HepG2 (cell line): ENCODE results near the gene NAA15. TPM values are rescaled to one million over a fixed set of nuclear protein-coding genes. Genes with fewer than 3 reads are reported as not detected.

ENCODE experiments used
- ATAC-seq: fragments of 200-7000 bp; cut with Tn5 transposase; 3 replicates; pipeline ENCODE4 v1.9.1; 2020; ENCODE audit warnings: mild to moderate bottlenecking, moderate library complexity
- BruUV-seq: library from RNA; stranded (reverse); fragments of 400-500 nt; replicated peaks from 2 replicates; lab custom pipeline; 2021; lab: Mats Ljungman, UMichigan
- CTCF ChIA-PET: fragments of 300-600 bp; formaldehyde crosslinking; extraction: SDS; loops from one replicate; lab custom pipeline; 2021; ENCODE audit warnings: low total read pairs, inconsistent platforms, low intra/inter-chr PET ratio; lab: Yijun Ruan, JAX
- POLR2A ChIA-PET: fragments of 350-600 bp; sonication (Branson Sonifier 250); formaldehyde crosslinking; loops from one replicate; lab custom pipeline; 2020; ENCODE audit warnings: antibody characterized with exemption, inconsistent platforms; lab: Yijun Ruan, JAX
- DNase-seq: peaks from one replicate; pipeline ENCODE4 v3.0.0-alpha.2; 2015; ENCODE audit warnings: low spot score
- FAIRE-seq: peaks from 3 replicates; lab custom pipeline; 2011; peaks lifted over from hg19 to GRCh38; lab: Jason Lieb, UNC
- H2AFZ ChIP-seq: one replicate; pipeline ENCODE4 v1.6.1; 2011; ENCODE audit warnings: low read length, inconsistent platforms
- H3K27ac ChIP-seq: fragments of 300-600 bp; 3 replicates; pipeline ENCODE4 v1.8.0; 2011; ENCODE audit warnings: mixed run types, mild to moderate bottlenecking, mixed read lengths, low read length, inconsistent platforms; ENCODE audit not compliant: insufficient read depth; ENCODE audit errors: extremely low read length
- H3K27me3 ChIP-seq, 2 experiments: fragments of 200-600 bp in 1 of 2; 2 replicates in 1 of 2; 3 replicates in 1 of 2; pipeline versions ENCODE4 v1.6.0 to v1.8.0; 2011; ENCODE audit warnings: low read length in 2 of 2, mild to moderate bottlenecking in 2 of 2, moderate library complexity in 2 of 2, inconsistent platforms in 1 of 2; ENCODE audit not compliant: insufficient read depth in 2 of 2, control insufficient read depth in 1 of 2
- H3K36me3 ChIP-seq, 2 experiments: fragments of 200-600 bp in 1 of 2; replicated peaks in 1 of 2; 2 replicates in 1 of 2; 3 replicates in 1 of 2; pipeline versions ENCODE4 v1.5.1 to v1.8.0; 2011; ENCODE audit warnings: low read length in 2 of 2, inconsistent platforms in 1 of 2; ENCODE audit not compliant: insufficient read depth in 2 of 2, control insufficient read depth in 1 of 2
- H3K4me1 ChIP-seq: 2 replicates; pipeline ENCODE4 v1.5.1; 2012; ENCODE audit warnings: low read length, inconsistent platforms; ENCODE audit not compliant: insufficient read depth
- H3K4me2 ChIP-seq: 2 replicates; pipeline ENCODE4 v1.6.0; 2011; ENCODE audit warnings: low read depth, low read length, inconsistent platforms
- H3K4me3 ChIP-seq, 3 experiments: fragments of 200-600 bp in 1 of 3; sonication (generic), shearing (Covaris generic) in 1 of 3; replicated peaks in 1 of 3; 2 replicates each; pipeline ENCODE4 v1.5.1; 2011 to 2016; ENCODE audit warnings: low read length in 3 of 3, inconsistent platforms in 2 of 3, low read depth in 2 of 3, mild to moderate bottlenecking in 2 of 3, control low read depth in 1 of 3, mixed read lengths in 1 of 3; ENCODE audit not compliant: insufficient read depth in 1 of 3
- H3K79me2 ChIP-seq: one replicate; pipeline ENCODE4 v1.6.1; 2011; ENCODE audit warnings: low read length, inconsistent platforms; ENCODE audit not compliant: insufficient read depth
- H3K9ac ChIP-seq: 2 replicates; pipeline ENCODE4 v1.6.0; 2011; ENCODE audit warnings: mild to moderate bottlenecking, low read depth, low read length, inconsistent platforms; ENCODE audit not compliant: insufficient read depth
- H3K9me3 ChIP-seq: 2 replicates; pipeline ENCODE4 v1.5.1; 2012; ENCODE audit warnings: mild to moderate bottlenecking, low read length
- H4K20me1 ChIP-seq: 2 replicates; pipeline ENCODE4 v1.6.0; 2011; ENCODE audit warnings: inconsistent platforms, mild to moderate bottlenecking, low read length, moderate library complexity; ENCODE audit not compliant: insufficient read depth
- CEBPB ChIP-seq: IDR thresholded peaks from 2 replicates; pipeline ENCODE4 v1.6.1; 2011; ENCODE audit warnings: low read depth, low read length, improper control_type of control experiment, borderline replicate concordance
- GATAD1 ChIP-seq: IDR thresholded peaks from 2 replicates; pipeline ENCODE4 v1.6.1; 2016; ENCODE audit warnings: missing genetic modification reagents, missing compliant biosample characterization
- RFXANK ChIP-seq: IDR thresholded peaks from 2 replicates; pipeline ENCODE4 v1.6.1; 2016
- ZBTB34 ChIP-seq: sonication (generic); formaldehyde crosslinking; IDR thresholded peaks from 2 replicates; pipeline ENCODE4 v1.8.0; 2022; ENCODE audit warnings: mild to moderate bottlenecking, missing genetic modification reagents
- ZNF121 ChIP-seq: sonication (generic); formaldehyde crosslinking; IDR thresholded peaks from 2 replicates; pipeline ENCODE4 v1.5.0; 2020; ENCODE audit warnings: mild to moderate bottlenecking, missing genetic modification reagents
- ZNF704 ChIP-seq: sonication (generic); formaldehyde crosslinking; IDR thresholded peaks from 2 replicates; pipeline ENCODE4 v1.8.1; 2023; ENCODE audit warnings: mild to moderate bottlenecking, inconsistent platforms, moderate library complexity, missing genetic modification reagents, borderline replicate concordance
- ZNF709 ChIP-seq: sonication (generic); formaldehyde crosslinking; IDR thresholded peaks from 2 replicates; pipeline ENCODE4 v1.5.0; 2020; ENCODE audit warnings: mild to moderate bottlenecking, missing genetic modification reagents
- WGBS: methylation state at CpG from one replicate; pipeline ENCODE4 v1.1.6; 2017; ENCODE audit warnings: low lambda C conversion rate; 5-methylcytosine and 5-hydroxymethylcytosine counted together
- in situ Hi-C: cut with HindIII; loops from 2 replicates; pipeline ENCODE4 v1.10.0; 2017; ENCODE audit warnings: low pct_unique_long_range_greater_than_20kb; ENCODE audit not compliant: extremely low pct_ligation_motif_present
- intact Hi-C: fragments of 100-400 bp; cut with micrococcal nuclease; formaldehyde crosslinking; loops from one replicate; pipeline ENCODE4 v1.10.0; 2022; ENCODE audit not compliant: unreplicated experiment
- polyA plus RNA-seq, 8 experiments: library from polyadenylated mRNA; depleted of rRNA in 3 of 8; stranded (reverse) in 7 of 8; unstranded in 1 of 8; fragments of >200 nt; fragmentation: Illumina TruSeq in 4 of 8; extraction: Trizol in 4 of 8; gene quantifications; 2 replicates each; pipeline versions ENCODE4 v1.2.1 to v1.2.3, GENCODE V29; 2011 to 2016; ENCODE audit warnings: low read depth in 4 of 8, missing spikeins in 1 of 8, mixed read lengths in 1 of 8; ENCODE audit not compliant: insufficient read depth in 1 of 8
- total RNA-seq, 5 experiments: library from RNA; depleted of rRNA; stranded (reverse); fragments of >200 nt; fragmentation: Illumina TruSeq; extraction: Trizol; gene quantifications; 2 replicates each; pipeline ENCODE4 v1.2.3, GENCODE V29; 2016; ENCODE audit warnings: low read depth in 1 of 5

The NAA15 gene
- total and polyA plus RNA-seq, 2 of the 13 experiments (the other 11 are each of a cell fraction or from before 2014, with no cell fraction given): 6.2 to 50.2 TPM

- CTCF ChIA-PET: no interaction called here
- 95% methylated on average over 4 of the region's 4 CpGs for WGBS
Observed at GRCh38 chr4:139386421-139386820, 85.1 kb downstream of the NAA15 start.

GRCh38 chr4:139389102-139389501, 87.8 kb downstream of the NAA15 start:
- Histone ChIP-seq H3K79me2 (no peaks in the 10 kb centered on the region), H4K20me1 (no peaks in the 10 kb centered on the region), H3K4me1 (no peaks in the 10 kb centered on the region), H3K36me3 (peaks cover 7 to 48% of the 10 kb centered on the region in 2 experiments), H2AFZ (no peak overlapping the region), H3K4me3 (no peak overlapping the region), H3K4me2 (no peak overlapping the region), H3K27me3 (no peaks in the 10 kb centered on the region; a peak in 1 of 5 replicates), H3K27ac (no peak overlapping the region), H3K9ac (no peak overlapping the region), H3K9me3 (no peaks in the 10 kb centered on the region)
- in situ Hi-C loops (no loop called here), intact Hi-C loops (no loop called here)
- no peak for FAIRE-seq
- no peak for ATAC-seq
- no peak for TF ChIP-seq ZBTB34 (CRISPR knock-in tag)
- TF ChIP-seq CEBPB: peak; percentile 44; the same call in 1 of the 2 replicates
- TF ChIP-seq RFXANK (CRISPR knock-in tag): no peak
- TF ChIP-seq ZNF709 (CRISPR knock-in tag): no peak
- no peak for DNase-seq
- CTCF ChIA-PET: no interaction called here
- POLR2A ChIA-PET: no interaction called here
- BruUV-seq: no TSS peak

More at GRCh38 chr4:139386421-139386820, 85.1 kb downstream of the NAA15 start:
- TF ChIP-seq ZNF121: peak; percentile 30; the same call in 1 of the 2 replicates
- no peak for TF ChIP-seq ZNF704
- TF ChIP-seq GATAD1 (CRISPR knock-in tag): no peak
- TF ChIP-seq, all 625 proteins: peak for 1
- peaks cover 9 to 45% of the 10 kb centered on the region in 2 experiments for H3K36me3 ChIP-seq
- H3K4me3 ChIP-seq: no peak overlapping the region
- H3K4me2 ChIP-seq: no peak overlapping the region
- intact Hi-C loops: no loop called here
- POLR2A ChIA-PET: no interaction called here
- FAIRE-seq: no peak
- H4K20me1 ChIP-seq: no peaks in the 10 kb centered on the region
- no TSS peak for BruUV-seq
- no peak overlapping the region for H2AFZ ChIP-seq
- no peak overlapping the region for H3K27ac ChIP-seq
- DNase-seq: no peak
- ATAC-seq: no peak
- no peaks in the 10 kb centered on the region for H3K4me1 ChIP-seq
- no peaks in the 10 kb centered on the region for H3K9me3 ChIP-seq
- in situ Hi-C loops: no loop called here
- H3K9ac ChIP-seq: no peak overlapping the region
- H3K27me3 ChIP-seq: no peaks in the 10 kb centered on the region; a peak in 1 of 5 replicates
- no peaks in the 10 kb centered on the region for H3K79me2 ChIP-seq
